Astrocyte (in vitro differentiated cells and primary cell): ENCODE data around the gene CENATAC. TPM values are rescaled to one million over a fixed set of nuclear protein-coding genes. Genes with fewer than 3 reads are reported as not detected.
A peak's percentile ranks its signal among the peaks of the same experiment; 100 is the strongest.

Experiments used
- DNase-seq: peaks from one replicate; pipeline ENCODE4 v3.0.0-alpha.2; 2010; ENCODE audit warnings: low read depth
- FAIRE-seq: peaks from 2 replicates; lab custom pipeline; 2011; peaks lifted over from hg19 to GRCh38; lab: Jason Lieb, UNC
- H2AFZ ChIP-seq: 2 replicates; pipeline ENCODE4 v1.6.0; 2012; ENCODE audit warnings: low read depth, low read length, inconsistent platforms
- H3K27ac ChIP-seq: 2 replicates; pipeline ENCODE4 v1.5.1; 2011; ENCODE audit warnings: low read depth, low read length, inconsistent platforms
- H3K27me3 ChIP-seq: 2 replicates; pipeline ENCODE4 v1.6.0; 2011; ENCODE audit warnings: low read length, inconsistent platforms; ENCODE audit not compliant: insufficient read depth
- H3K36me3 ChIP-seq: 2 replicates; pipeline ENCODE4 v1.5.1; 2011; ENCODE audit warnings: low read length, inconsistent platforms; ENCODE audit not compliant: insufficient read depth
- H3K4me1 ChIP-seq: 2 replicates; pipeline ENCODE4 v1.5.1; 2011; ENCODE audit warnings: low read length, inconsistent platforms; ENCODE audit not compliant: insufficient read depth
- H3K4me2 ChIP-seq: 2 replicates; pipeline ENCODE4 v1.6.0; 2012; ENCODE audit warnings: low read length, inconsistent platforms
- H3K4me3 ChIP-seq: 2 replicates; pipeline ENCODE4 v1.5.1; 2011; ENCODE audit warnings: low read depth, mild to moderate bottlenecking, low read length, inconsistent platforms; ENCODE audit not compliant: insufficient read depth
- H3K79me2 ChIP-seq: 2 replicates; pipeline ENCODE4 v1.6.0; 2012; ENCODE audit warnings: mild to moderate bottlenecking, low read length, inconsistent platforms; ENCODE audit not compliant: insufficient read depth
- H3K9ac ChIP-seq: 2 replicates; pipeline ENCODE4 v1.6.0; 2012; ENCODE audit warnings: mild to moderate bottlenecking, low read length, inconsistent platforms
- H3K9me3 ChIP-seq: 2 replicates; pipeline ENCODE4 v1.5.1; 2012; ENCODE audit warnings: low read depth, mild to moderate bottlenecking, low read length, inconsistent platforms; ENCODE audit not compliant: insufficient read depth
- H4K20me1 ChIP-seq: 2 replicates; pipeline ENCODE4 v1.6.0; 2012; ENCODE audit warnings: low read length, inconsistent platforms; ENCODE audit not compliant: insufficient read depth
- H3K27ac Mint-ChIP-seq: one replicate; pipeline ENCODE4 v1.8.0; 2021; ENCODE audit warnings: mild to moderate bottlenecking, mixed read lengths; ENCODE audit not compliant: unreplicated experiment
- H3K27me3 Mint-ChIP-seq: one replicate; pipeline ENCODE4 v1.8.0; 2021; ENCODE audit warnings: low read depth, mixed read lengths; ENCODE audit not compliant: unreplicated experiment
- H3K36me3 Mint-ChIP-seq: one replicate; pipeline ENCODE4 v1.8.0; 2021; ENCODE audit warnings: low read depth, mixed read lengths; ENCODE audit not compliant: unreplicated experiment
- H3K4me1 Mint-ChIP-seq: one replicate; pipeline ENCODE4 v1.8.0; 2021; ENCODE audit warnings: low read depth, mixed read lengths; ENCODE audit not compliant: unreplicated experiment
- H3K4me3 Mint-ChIP-seq: one replicate; pipeline ENCODE4 v1.8.0; 2021; ENCODE audit warnings: mild to moderate bottlenecking, moderate library complexity, mixed read lengths; ENCODE audit not compliant: unreplicated experiment
- H3K9me3 Mint-ChIP-seq: one replicate; pipeline ENCODE4 v1.8.0; 2021; ENCODE audit warnings: mild to moderate bottlenecking, mixed read lengths; ENCODE audit not compliant: unreplicated experiment
- CTCF ChIP-seq: IDR thresholded peaks from 2 replicates; pipeline ENCODE4 v1.5.1; 2011; ENCODE audit warnings: low read depth, mild to moderate bottlenecking, inconsistent platforms, low read length, moderate library complexity; ENCODE audit not compliant: insufficient read depth
- EZH2 ChIP-seq: IDR thresholded peaks from 2 replicates; pipeline ENCODE4 v1.6.1; 2012; ENCODE audit warnings: mild to moderate bottlenecking, low read length, inconsistent platforms; ENCODE audit not compliant: insufficient read depth
- total RNA-seq: library from RNA; stranded (reverse); gene quantifications from 2 replicates; pipeline ENCODE4 v1.2.1, GENCODE V29; 2021

The CENATAC gene
- total RNA-seq, 1 donor from 2014 or later, result 25.4 TPM

- DNase-seq (no peak), FAIRE-seq (no peak)
- H3K4me2 ChIP-seq, result peak overlapping the region; percentile 98
These were observed 31.5 kb downstream of the CENATAC start for GRCh38 chr11:119029340-119030028.

GRCh38 chr11:119030029-119030328 is 32.0 kb downstream of the CENATAC start:
- no peak for TF ChIP-seq EZH2
- TF ChIP-seq CTCF, result no peak
- peak overlapping the region; percentile 78 for H3K4me3 ChIP-seq
- peak overlapping the region; percentile 99 for H2AFZ ChIP-seq
- H3K27me3 ChIP-seq, result no peaks in the 10 kb centered on the region
- H3K9me3 Mint-ChIP-seq, result no peaks in the 10 kb centered on the region
- no peak overlapping the region for H3K27ac Mint-ChIP-seq
- no peaks in the 10 kb centered on the region for H3K27me3 Mint-ChIP-seq
- DNase-seq (no peak), FAIRE-seq (no peak)
- peaks cover 18% of the 10 kb centered on the region for H3K36me3 Mint-ChIP-seq
- no peak overlapping the region for H3K27ac ChIP-seq
- peaks cover 5% of the 10 kb centered on the region for H3K4me1 ChIP-seq
- peak overlapping the region; percentile 72 for H3K9ac ChIP-seq
- no peaks in the 10 kb centered on the region for H3K79me2 ChIP-seq
- no peaks in the 10 kb centered on the region for H3K9me3 ChIP-seq
- H3K4me2 ChIP-seq, result peak overlapping the region; percentile 98
- peaks cover 6% of the 10 kb centered on the region for H4K20me1 ChIP-seq
- peaks cover 13% of the 10 kb centered on the region for H3K4me1 Mint-ChIP-seq
- H3K4me3 Mint-ChIP-seq, result peak overlapping the region; percentile 75
- no peaks in the 10 kb centered on the region for H3K36me3 ChIP-seq

More at GRCh38 chr11:119029340-119030028, 31.5 kb downstream of the CENATAC start:
- H3K36me3 ChIP-seq, result no peaks in the 10 kb centered on the region
- no peaks in the 10 kb centered on the region for H3K79me2 ChIP-seq
- Mint-ChIP-seq H3K27ac (peak overlapping the region; percentile 75), H3K27me3 (no peaks in the 10 kb centered on the region), H3K4me3 (peak overlapping the region; percentile 75), H3K36me3 (peaks cover 18% of the 10 kb centered on the region), H3K4me1 (peaks cover 13% of the 10 kb centered on the region), H3K9me3 (no peaks in the 10 kb centered on the region)
- H3K27ac ChIP-seq, result no peak overlapping the region
- H4K20me1 ChIP-seq, result peaks cover 7% of the 10 kb centered on the region
- no peak overlapping the region for H2AFZ ChIP-seq
- H3K4me3 ChIP-seq, result no peak overlapping the region
- no peaks in the 10 kb centered on the region for H3K9me3 ChIP-seq
- no peaks in the 10 kb centered on the region for H3K27me3 ChIP-seq
- peaks cover 5% of the 10 kb centered on the region for H3K4me1 ChIP-seq
- H3K9ac ChIP-seq, result no peak overlapping the region
- TF ChIP-seq EZH2 (no peak), CTCF (no peak)
